GM21423 (cell line): ENCODE results near the gene INO80C.

Experiments
- ATAC-seq: cut with Tn5 transposase; IDR thresholded peaks from one replicate; pipeline ENCODE4 v1.9.1; 2021; ENCODE audit warnings: mild to moderate bottlenecking, moderate library complexity; ENCODE audit not compliant: unreplicated experiment

Gene INO80C

GRCh38 chr18:35497370-35498197 lies at the start of gene INO80C:
INO80C (minus strand) TSS chr18:35497960; CDS start chr18:35497874, 86 bp downstream.
- ATAC-seq = peak; percentile 94

DNA sequence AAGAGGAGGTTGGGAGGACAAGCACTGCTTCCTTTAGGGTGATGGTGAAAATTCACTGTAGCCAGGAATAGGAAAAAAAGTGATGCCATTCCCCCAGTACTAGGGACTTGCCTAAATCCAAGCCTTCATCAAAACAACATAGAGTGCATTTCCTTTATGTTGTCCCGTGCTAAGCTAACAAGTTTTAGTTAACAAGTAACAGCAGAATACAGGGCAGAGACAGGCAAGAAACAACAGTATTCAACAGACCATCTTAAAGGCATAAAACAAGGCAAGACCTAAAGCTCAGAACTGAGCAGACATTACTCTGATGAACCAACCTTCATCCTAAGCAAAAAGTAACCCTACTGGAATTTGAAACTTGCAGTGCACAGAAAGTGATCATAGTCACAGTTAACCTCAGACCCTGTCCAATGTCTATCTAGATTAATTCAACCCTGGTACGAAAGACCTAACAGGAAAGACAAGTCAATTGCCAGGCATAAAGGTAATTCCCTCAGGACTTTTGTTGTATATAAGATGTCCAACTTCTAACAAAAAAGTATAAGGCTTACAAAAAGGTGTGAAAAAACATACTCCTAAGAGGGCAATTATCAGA lies 49.3 kb upstream of the INO80C start:
- peak; percentile 58 for ATAC-seq

- no peak for ATAC-seq
Measured at GRCh38 chr18:35542356-35542755, 44.6 kb upstream of the INO80C start.

DNA sequence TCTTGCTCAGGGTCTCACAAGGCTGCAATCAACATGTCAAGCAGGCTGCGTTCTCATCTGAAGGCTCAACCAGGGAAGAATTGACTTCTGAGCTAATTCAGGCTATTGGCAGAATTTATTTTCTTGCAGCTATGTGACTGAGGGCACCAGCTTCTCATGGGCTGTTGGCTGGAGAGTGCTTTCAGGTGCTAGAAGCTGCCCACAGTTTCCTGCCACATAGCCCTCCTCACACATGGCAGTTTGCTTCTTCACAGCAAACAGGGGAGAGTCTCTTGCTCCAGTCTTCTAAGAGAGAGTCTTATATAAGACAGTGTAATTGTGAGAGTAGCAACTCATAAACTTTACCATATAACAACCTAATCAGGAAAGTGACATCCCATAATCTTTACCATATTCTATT lies 37.5 kb upstream of the INO80C start:
- ATAC-seq = no peak

DNA sequence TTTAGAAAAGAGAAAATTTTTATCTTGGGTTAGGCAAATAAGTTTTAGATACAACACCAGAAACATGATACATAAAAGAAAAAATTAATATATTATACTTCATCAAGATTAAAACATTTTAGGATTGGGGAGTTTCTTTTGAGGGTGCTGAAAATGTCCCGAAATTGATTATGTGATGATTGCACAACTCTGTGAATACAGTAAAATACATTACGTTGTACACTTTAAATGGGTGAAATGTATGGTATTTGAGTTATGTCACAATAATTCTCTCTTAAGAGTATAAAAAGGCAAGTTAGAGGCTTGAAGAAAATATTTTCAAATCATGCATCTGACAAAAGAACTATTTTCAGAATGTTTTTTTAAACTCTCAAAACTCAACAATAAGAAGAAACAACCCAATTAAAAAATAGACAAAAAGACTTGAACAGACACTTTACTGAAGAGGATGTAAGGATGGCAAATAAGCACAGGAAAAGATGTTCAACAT lies 36.2 kb upstream of the INO80C start:
- ATAC-seq = no peak

GRCh38 chr18:35528749-35529274 lies 31.1 kb upstream of the INO80C start:
- no peak for ATAC-seq

GRCh38 chr18:35526495-35527059 lies 28.8 kb upstream of the INO80C start:
- ATAC-seq = no peak

DNA sequence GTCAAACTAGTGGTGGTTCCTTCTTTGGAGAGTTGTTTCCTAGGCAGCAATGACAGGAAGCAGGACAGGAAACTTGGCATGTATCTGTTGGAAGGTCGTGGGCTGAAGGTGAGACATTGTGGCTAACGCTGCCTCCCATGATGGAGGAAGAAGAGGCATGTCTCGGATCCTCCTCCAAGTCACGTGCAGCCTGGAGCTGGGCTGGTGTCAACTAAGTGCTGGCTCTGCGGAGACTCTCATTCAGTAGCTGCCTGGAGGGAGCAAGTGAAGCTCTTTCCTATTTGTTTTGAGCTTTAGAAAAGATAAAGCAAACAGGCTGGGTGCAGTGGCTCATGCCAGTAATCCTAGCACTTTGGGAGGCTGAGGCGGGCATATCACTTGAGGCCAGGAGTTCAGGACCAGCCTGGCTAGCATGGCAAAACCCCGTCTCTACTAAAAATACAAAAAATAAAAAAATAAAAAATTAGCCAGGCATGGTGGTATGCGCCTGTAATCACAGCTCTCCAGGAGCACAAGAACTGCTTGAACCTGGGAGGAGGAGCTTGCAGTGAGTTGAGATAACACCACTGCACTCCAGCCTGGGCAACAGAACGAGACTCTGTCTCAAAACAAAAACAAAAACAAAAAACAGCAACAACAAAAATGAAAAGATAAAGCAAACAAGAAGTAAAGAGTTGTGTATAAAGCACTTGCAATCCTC lies 28.2 kb upstream of the INO80C start:
- ATAC-seq = no peak

DNA sequence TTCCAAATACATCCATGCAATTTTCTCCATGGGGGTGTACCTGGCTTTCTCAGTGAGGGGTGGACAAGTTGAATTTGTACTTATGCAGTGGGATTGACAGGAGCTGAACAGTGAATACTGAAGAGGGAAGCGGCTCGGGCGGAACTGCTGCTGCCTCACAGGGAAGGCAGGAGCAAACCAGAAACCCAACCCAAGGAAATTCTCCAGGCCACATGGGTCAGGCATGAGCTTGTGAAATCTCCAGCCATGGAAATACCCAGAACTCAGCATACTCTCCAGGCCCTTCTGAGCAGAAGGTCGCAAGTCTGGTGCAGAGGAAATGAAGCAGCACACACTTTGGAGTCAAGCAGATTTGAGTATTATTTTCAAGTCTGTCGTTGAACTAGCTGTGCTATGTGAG lies 26.5 kb upstream of the INO80C start:
- no peak for ATAC-seq

GRCh38 chr18:35522130-35522959 lies 24.6 kb upstream of the INO80C start:
- no peak for ATAC-seq

- ATAC-seq = no peak
Measured at GRCh38 chr18:35521133-35521532, 23.4 kb upstream of the INO80C start.

DNA sequence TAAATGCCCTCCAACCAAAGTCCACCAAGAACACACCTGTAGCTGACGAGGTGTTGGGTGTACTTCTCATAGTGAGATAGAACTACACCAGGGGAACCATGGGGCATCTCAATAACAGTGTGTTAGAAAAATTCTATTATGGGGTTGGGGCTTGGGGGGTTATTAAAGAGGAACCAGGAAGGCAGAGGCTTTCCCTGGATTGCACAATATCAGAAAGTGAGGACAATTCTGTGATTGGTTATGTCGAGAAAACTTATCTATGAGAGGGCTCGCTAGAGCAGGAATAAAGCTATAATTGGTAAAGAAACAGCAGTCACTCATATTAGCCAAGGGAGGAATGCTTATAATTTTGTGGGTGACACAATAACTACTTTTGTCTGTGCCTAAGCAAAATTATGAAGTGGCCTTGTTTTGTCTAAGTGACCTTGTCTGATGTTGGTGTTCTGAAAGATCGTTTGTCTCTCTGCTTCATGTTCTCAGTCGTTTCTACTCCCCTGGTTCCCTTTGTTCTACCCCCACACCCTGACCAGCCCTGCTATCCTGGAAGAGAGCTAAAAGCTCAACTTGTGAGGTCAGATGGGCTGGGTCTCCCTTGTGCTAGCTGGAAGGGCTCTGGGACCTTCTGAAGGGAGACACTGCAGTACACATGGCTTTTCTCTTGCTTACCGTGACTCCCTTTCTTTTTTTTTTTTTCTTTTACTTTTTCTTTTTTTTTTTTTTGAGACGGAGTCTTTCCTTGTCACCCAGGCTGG lies 21.6 kb upstream of the INO80C start:
- ATAC-seq = no peak

GRCh38 chr18:35517715-35518114 lies 20.0 kb upstream of the INO80C start:
- ATAC-seq = no peak

DNA sequence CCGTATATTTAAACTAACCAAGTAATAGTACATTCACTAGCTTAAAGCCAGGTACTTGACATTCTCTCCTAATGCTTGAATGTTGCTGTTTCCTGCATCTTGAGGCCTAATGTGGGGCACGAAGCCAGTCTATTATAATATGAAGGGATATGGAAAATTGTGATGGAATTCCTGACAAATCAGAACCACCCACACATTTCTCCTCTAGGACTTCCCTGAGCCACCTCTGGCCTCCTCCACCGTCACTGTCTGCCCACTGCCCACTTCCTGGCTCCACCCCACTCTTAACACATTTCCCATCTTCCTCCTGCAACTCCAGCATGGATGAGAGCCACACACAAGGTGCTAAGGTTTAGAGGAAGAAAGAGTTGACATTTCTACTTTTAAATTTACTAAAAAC lies 19.0 kb upstream of the INO80C start:
- ATAC-seq = no peak

GRCh38 chr18:35516351-35516750 lies 18.6 kb upstream of the INO80C start:
- ATAC-seq = no peak

GRCh38 chr18:35515460-35516130 lies 17.8 kb upstream of the INO80C start:
- no peak for ATAC-seq

- ATAC-seq = no peak
Measured at GRCh38 chr18:35514752-35515459, 17.1 kb upstream of the INO80C start.

DNA sequence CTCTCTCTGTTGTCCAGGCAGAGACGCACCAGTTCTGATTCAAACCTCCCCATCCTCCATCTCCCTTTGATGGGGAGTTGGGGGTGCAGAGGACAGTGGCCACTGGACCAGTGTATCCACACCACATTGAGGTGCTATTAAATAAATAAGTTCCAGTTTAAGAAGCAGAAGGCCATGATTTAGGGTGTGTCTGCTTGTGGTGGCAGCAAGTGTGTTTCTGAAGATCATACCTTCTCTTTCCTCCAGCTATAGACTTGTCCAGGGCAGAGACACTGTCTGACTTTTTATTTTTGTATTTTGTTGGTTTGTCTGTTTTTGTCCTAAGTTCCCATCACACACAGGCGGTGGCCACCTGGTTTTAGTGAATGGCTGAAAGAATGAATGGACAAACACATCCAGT lies 16.5 kb upstream of the INO80C start:
- no peak for ATAC-seq
